Type B pancreatic cell (in vitro differentiated cells): ENCODE results near the gene XPO5. TPM values are rescaled to one million over a fixed set of nuclear protein-coding genes. Genes with fewer than 3 reads are reported as not detected.

Source experiments
- DNase-seq: peaks from one replicate; pipeline ENCODE4 v3.0.0; 2021; ENCODE audit warnings: mixed read lengths; ENCODE audit not compliant: unreplicated experiment; ENCODE audit errors: extremely low spot score
- H3K27ac Mint-ChIP-seq: 2 replicates; pipeline ENCODE4 v1.8.0; 2021; ENCODE audit warnings: mild to moderate bottlenecking, mixed read lengths
- H3K27me3 Mint-ChIP-seq: 2 replicates; pipeline ENCODE4 v1.8.0; 2021; ENCODE audit warnings: mixed read lengths
- H3K36me3 Mint-ChIP-seq: 2 replicates; pipeline ENCODE4 v1.8.0; 2021; ENCODE audit warnings: mixed read lengths
- H3K4me1 Mint-ChIP-seq: one replicate; pipeline ENCODE4 v1.8.0; 2021; ENCODE audit warnings: mixed read lengths; ENCODE audit not compliant: unreplicated experiment
- H3K4me3 Mint-ChIP-seq: 2 replicates; pipeline ENCODE4 v1.8.0; 2021; ENCODE audit warnings: mild to moderate bottlenecking, mixed read lengths
- H3K9me3 Mint-ChIP-seq: 2 replicates; pipeline ENCODE4 v1.8.0; 2021; ENCODE audit warnings: mixed read lengths
- total RNA-seq: library from RNA; stranded (reverse); gene quantifications from 2 replicates; pipeline ENCODE4 v1.2.1, GENCODE V29; 2021; ENCODE audit warnings: low replicate concordance
- TF ChIP-seq, protein P1 (sequence below): fragments of 200-600 bp; sonication (generic); conservative IDR thresholded peaks from 2 replicates; pipeline ENCODE4 v1.5.0; 2021; ENCODE audit warnings: antibody characterized with exemption, mild to moderate bottlenecking

The XPO5 gene
- total RNA-seq, 1 donor from 2014 or later, result 61.1 TPM

- Mint-ChIP-seq H3K4me3 (no peak overlapping the region), H3K27ac (no peak overlapping the region), H3K27me3 (no peaks in the 10 kb centered on the region), H3K4me1 (no peaks in the 10 kb centered on the region), H3K36me3 (peaks cover 15% of the 10 kb centered on the region), H3K9me3 (no peaks in the 10 kb centered on the region)
- TF ChIP-seq, protein P1, sequence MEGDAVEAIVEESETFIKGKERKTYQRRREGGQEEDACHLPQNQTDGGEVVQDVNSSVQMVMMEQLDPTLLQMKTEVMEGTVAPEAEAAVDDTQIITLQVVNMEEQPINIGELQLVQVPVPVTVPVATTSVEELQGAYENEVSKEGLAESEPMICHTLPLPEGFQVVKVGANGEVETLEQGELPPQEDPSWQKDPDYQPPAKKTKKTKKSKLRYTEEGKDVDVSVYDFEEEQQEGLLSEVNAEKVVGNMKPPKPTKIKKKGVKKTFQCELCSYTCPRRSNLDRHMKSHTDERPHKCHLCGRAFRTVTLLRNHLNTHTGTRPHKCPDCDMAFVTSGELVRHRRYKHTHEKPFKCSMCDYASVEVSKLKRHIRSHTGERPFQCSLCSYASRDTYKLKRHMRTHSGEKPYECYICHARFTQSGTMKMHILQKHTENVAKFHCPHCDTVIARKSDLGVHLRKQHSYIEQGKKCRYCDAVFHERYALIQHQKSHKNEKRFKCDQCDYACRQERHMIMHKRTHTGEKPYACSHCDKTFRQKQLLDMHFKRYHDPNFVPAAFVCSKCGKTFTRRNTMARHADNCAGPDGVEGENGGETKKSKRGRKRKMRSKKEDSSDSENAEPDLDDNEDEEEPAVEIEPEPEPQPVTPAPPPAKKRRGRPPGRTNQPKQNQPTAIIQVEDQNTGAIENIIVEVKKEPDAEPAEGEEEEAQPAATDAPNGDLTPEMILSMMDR, result no peak
- DNase-seq, result no peak
These were observed 43.6 kb downstream of the XPO5 start for GRCh38 chr6:43532201-43532600.

- Mint-ChIP-seq H3K27me3 (no peaks in the 10 kb centered on the region), H3K36me3 (peaks cover 21% of the 10 kb centered on the region), H3K4me1 (no peaks in the 10 kb centered on the region), H3K9me3 (no peaks in the 10 kb centered on the region), H3K4me3 (no peak overlapping the region), H3K27ac (peak overlapping the region; percentile 72)
- DNase-seq, result no peak
- TF ChIP-seq, protein P1, result no peak
These were observed 51.3 kb downstream of the XPO5 start for GRCh38 chr6:43524483-43524961.

DNA sequence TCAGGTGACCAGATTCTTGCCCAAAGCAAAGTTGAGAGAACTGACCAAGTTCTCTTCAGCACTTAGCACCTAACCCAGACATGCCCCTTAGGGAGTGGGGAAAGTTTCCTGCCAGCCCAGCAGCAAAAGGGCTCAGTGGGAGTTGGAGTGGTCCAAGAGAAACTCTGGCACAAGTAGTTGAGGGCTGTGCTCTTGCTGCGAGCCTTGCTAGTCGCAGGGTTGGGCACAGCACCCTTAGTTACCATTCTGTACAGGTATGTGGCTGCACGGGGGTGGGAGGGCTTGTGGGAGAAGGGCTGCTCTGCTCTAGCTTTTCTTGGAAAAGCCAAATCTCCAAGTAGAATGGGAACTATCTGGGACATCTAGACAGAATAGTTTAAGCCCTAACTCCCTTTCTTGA is 52.6 kb downstream of the XPO5 start:
- H3K36me3 Mint-ChIP-seq, result peaks cover 21% of the 10 kb centered on the region
- no peak overlapping the region for H3K4me3 Mint-ChIP-seq
- TF ChIP-seq, protein P1, result no peak
- H3K9me3 Mint-ChIP-seq, result no peaks in the 10 kb centered on the region
- H3K27me3 Mint-ChIP-seq, result no peaks in the 10 kb centered on the region
- no peaks in the 10 kb centered on the region for H3K4me1 Mint-ChIP-seq
- DNase-seq, result no peak
- no peak overlapping the region for H3K27ac Mint-ChIP-seq

DNA sequence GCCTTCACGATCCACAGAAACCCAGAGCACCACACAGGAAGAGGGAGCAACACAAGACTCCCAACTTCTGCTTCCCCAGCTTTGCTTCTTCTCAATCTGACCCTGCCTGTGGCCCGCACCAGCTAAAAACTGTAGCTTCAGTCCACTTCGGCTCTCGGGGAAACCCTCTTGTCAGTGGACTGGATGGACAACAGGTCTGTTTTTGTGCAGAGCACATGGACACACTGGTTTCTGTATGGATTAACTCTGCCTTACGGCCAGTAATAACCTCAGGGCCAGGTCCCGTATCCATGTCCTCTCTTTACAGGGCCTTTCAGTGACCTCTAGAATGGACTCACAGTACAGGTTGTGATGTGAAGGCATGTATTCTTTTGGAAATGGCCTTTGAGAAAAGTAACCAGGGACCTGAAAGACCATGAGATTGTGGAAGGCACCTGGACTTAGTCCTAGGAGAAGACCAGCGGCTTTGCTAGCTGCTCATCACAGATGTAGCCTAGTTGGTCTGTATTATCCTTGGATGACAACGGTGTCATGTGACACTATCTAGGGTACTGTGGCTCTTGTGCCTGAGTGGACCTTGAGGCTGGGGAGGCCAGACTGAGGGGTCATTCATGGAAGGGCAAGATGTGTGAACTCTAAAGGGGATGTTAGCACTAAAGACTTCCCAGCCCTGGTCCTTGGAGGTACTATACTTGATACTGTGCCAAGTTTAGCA is 53.1 kb downstream of the XPO5 start:
- TF ChIP-seq, protein P1, result no peak
- no peak overlapping the region for H3K27ac Mint-ChIP-seq
- no peaks in the 10 kb centered on the region for H3K4me1 Mint-ChIP-seq
- peaks cover 21% of the 10 kb centered on the region for H3K36me3 Mint-ChIP-seq
- no peaks in the 10 kb centered on the region for H3K9me3 Mint-ChIP-seq
- H3K4me3 Mint-ChIP-seq, result no peak overlapping the region
- H3K27me3 Mint-ChIP-seq, result no peaks in the 10 kb centered on the region
- no peak for DNase-seq

GRCh38 chr6:43521836-43522235 is 54.0 kb downstream of the XPO5 start:
- TF ChIP-seq, protein P1, result no peak
- Mint-ChIP-seq H3K4me1 (no peaks in the 10 kb centered on the region), H3K4me3 (no peak overlapping the region), H3K27me3 (no peaks in the 10 kb centered on the region), H3K27ac (no peak overlapping the region), H3K36me3 (peaks cover 21% of the 10 kb centered on the region), H3K9me3 (no peaks in the 10 kb centered on the region)
- no peak for DNase-seq
